BLaER1 treated with 17β-estradiol and CSF1 and Interleukin-3, amounts not matched to agents 10 nM and 100 nM (cell line): ENCODE results near the gene SUPT7L.
A peak's percentile ranks its signal among the peaks of the same experiment; 100 is the strongest.

ENCODE experiments used
- H3K27ac ChIP-seq, 11 experiments: shearing (Covaris generic); formaldehyde crosslinking; 2 replicates each; pipeline ENCODE4 v1.8.1; 2022
- H3K27me3 ChIP-seq, 11 experiments: shearing (Covaris generic); formaldehyde crosslinking; 2 replicates each; pipeline ENCODE4 v1.8.1; 2022
- H3K36me3 ChIP-seq, 11 experiments: shearing (Covaris generic); formaldehyde crosslinking; 2 replicates each; pipeline ENCODE4 v1.8.1; 2022
- H3K4me1 ChIP-seq, 10 experiments: shearing (Covaris generic); formaldehyde crosslinking; 2 replicates each; pipeline ENCODE4 v1.8.1; 2022
- H3K4me2 ChIP-seq, 11 experiments: shearing (Covaris generic); formaldehyde crosslinking; 2 replicates each; pipeline ENCODE4 v1.8.1; 2022
- H3K4me3 ChIP-seq, 10 experiments: shearing (Covaris generic); formaldehyde crosslinking; 2 replicates each; pipeline ENCODE4 v1.8.1; 2022
- H3K9ac ChIP-seq, 11 experiments: shearing (Covaris generic); formaldehyde crosslinking; 2 replicates each; pipeline ENCODE4 v1.8.1; 2022
- H3K9me3 ChIP-seq, 11 experiments: shearing (Covaris generic); formaldehyde crosslinking; replicated peaks in 1 of 11; 2 replicates each; pipeline ENCODE4 v1.8.1; 2022
- H4K20me1 ChIP-seq, 11 experiments: shearing (Covaris generic); formaldehyde crosslinking; 2 replicates each; pipeline ENCODE4 v1.8.1; 2022
- Cebpa-rat ChIP-seq, 11 experiments: shearing (Covaris generic); IDR thresholded peaks; 2 replicates each; pipeline ENCODE4 v1.8.1; 2022

SUPT7L gene, protein sequence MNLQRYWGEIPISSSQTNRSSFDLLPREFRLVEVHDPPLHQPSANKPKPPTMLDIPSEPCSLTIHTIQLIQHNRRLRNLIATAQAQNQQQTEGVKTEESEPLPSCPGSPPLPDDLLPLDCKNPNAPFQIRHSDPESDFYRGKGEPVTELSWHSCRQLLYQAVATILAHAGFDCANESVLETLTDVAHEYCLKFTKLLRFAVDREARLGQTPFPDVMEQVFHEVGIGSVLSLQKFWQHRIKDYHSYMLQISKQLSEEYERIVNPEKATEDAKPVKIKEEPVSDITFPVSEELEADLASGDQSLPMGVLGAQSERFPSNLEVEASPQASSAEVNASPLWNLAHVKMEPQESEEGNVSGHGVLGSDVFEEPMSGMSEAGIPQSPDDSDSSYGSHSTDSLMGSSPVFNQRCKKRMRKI

DNA sequence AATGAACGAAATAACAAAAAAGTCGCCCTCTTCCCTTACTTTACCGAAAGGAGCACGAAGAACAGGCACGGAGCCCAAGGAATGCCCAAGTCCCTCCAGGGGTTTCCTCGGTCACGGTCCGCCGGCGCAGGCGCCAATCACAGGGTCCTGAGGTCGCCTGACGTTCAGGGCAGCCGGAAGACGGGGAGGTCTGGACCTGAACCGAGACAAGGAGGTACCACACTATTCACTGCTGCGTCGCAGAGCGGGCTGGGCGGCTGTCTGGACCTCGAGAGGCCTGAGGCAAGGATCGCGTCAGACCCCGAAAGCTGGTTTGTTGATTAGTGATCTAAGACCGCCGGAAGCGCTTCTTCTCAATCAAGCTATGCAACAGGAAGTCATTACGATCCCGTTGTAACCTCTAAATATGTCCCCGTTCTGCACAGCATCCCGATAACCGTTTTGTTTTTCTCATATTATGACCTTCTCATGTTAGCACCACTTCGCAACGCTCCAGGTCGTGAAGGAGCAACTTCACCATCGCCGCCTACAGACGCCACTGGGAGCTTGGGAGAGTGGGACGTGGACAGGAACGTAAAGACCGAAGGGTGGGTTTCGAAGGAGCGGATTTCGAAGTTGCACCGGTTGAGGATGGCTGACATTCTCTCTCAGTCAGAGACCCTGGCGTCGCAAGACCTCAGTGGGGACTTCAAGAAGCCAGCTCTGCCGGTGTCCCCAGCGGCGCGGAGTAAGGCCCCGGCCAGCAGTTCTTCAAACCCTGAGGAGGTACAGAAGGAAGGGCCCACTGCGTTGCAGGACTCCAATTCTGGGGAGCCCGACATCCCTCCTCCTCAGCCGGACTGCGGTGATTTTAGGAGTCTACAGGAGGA, at the start of gene SUPT7L, which contains the start of gene SLC4A1AP:
Gene SUPT7L, minus strand, starts transcription at position 330 of the 869 bp plus-strand sequence. CDS start 1,422 bp downstream, outside the sequence.
Gene SLC4A1AP, plus strand, starts transcription at position 605 of the 869 bp plus-strand sequence. Its CDS starts 26 bp downstream, at position 631.
- no peak for TF ChIP-seq Cebpa-rat (IDR thresholded peaks at IDR 0.05)

DNA sequence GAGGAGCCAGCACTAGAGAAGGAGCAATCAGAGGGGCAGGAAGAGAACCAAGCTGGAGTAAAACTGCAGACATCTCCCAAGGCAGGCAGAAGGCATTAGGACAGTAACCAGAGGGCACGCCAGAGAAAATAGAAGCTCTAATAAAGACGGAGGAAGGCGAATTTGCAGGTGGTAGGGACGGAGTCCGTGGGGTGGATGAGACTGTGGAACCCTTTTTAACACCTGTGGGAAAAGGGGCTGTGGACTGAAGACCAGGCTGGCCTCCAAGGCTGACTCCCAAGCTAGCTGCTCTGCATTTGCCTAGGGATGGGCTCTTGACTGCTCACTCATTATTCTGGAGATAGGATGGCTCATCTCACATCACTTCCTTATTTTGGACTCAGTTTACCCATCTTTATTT, 49.8 kb upstream of the SUPT7L start:
- H3K4me1 ChIP-seq: peaks cover 31 to 60% (median 50%) of the 10 kb centered on the region in 10 experiments
- peaks cover 0 to 15% (median 12%) of the 10 kb centered on the region in 11 experiments; a peak in 15 of 22 replicates for H3K27me3 ChIP-seq
- no peaks in the 10 kb centered on the region for H4K20me1 ChIP-seq
- no peak for TF ChIP-seq Cebpa-rat (IDR thresholded peaks at IDR 0.05)
- no peak overlapping the region for H3K27ac ChIP-seq
- no peak overlapping the region for H3K9ac ChIP-seq
- H3K4me2 ChIP-seq: peak overlapping the region in 4 of 11 experiments; percentile 12 to 47 (median 32); a peak in 3 of 22 replicates
- no peaks in the 10 kb centered on the region for H3K36me3 ChIP-seq
- H3K4me3 ChIP-seq: no peak overlapping the region
- no peaks in the 10 kb centered on the region for H3K9me3 ChIP-seq

More for the DNA sequence above, at the start of gene SUPT7L, which contains the start of gene SLC4A1AP:
- H3K4me1 ChIP-seq: peaks cover 29 to 74% (median 45%) of the 10 kb centered on the region in 10 experiments
- H3K4me3 ChIP-seq: peak within 1 kb of the TSS; percentile 72 to 93 (median 84)
- peak within 1 kb of the TSS; percentile 79 to 99 (median 97) for H3K4me2 ChIP-seq
- no peaks in the 10 kb centered on the region for H3K9me3 ChIP-seq
- H3K27me3 ChIP-seq: no peaks in the 10 kb centered on the region
- peaks cover 40 to 59% (median 52%) of the 10 kb centered on the region in 11 experiments for H3K36me3 ChIP-seq
- peaks cover 0 to 5% (median 0%) of the 10 kb centered on the region in 11 experiments; a peak in 3 of 22 replicates for H4K20me1 ChIP-seq
- peak within 1 kb of the TSS; percentile 79 to 94 (median 92) for H3K27ac ChIP-seq
- H3K9ac ChIP-seq: peak within 1 kb of the TSS; percentile 78 to 92 (median 89)

DNA sequence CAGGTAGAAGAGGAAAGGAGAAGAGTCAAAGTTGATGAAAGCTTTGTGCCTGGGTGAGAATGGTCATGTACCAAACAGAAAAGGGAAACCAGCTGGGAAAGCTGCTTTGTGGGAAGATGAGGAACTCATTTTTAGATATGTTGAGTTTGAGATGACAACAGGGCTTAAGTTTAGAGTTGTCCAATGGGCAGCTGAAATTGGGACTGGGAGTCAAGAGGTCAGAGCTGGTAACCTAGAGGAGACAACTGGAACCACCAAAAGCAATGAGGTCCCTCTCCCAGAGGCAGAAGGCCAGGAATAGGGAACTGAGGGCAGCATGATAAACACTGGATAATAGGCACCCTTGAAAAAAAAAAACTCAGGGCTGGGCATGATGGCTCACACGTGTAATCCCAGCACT, 49.1 kb upstream of the SUPT7L start:
- H3K9ac ChIP-seq: no peak overlapping the region
- peak overlapping the region in 7 of 11 experiments; percentile 8 to 47 (median 28); a peak in 5 of 22 replicates for H3K4me2 ChIP-seq
- peaks cover 0 to 14% (median 12%) of the 10 kb centered on the region in 11 experiments; a peak in 15 of 22 replicates for H3K27me3 ChIP-seq
- no peak overlapping the region for H3K27ac ChIP-seq
- peaks cover 30 to 54% (median 50%) of the 10 kb centered on the region in 10 experiments for H3K4me1 ChIP-seq
- H3K9me3 ChIP-seq: no peaks in the 10 kb centered on the region
- no peaks in the 10 kb centered on the region for H4K20me1 ChIP-seq
- H3K4me3 ChIP-seq: no peak overlapping the region
- H3K36me3 ChIP-seq: no peaks in the 10 kb centered on the region
- TF ChIP-seq Cebpa-rat (IDR thresholded peaks at IDR 0.05): no peak

DNA sequence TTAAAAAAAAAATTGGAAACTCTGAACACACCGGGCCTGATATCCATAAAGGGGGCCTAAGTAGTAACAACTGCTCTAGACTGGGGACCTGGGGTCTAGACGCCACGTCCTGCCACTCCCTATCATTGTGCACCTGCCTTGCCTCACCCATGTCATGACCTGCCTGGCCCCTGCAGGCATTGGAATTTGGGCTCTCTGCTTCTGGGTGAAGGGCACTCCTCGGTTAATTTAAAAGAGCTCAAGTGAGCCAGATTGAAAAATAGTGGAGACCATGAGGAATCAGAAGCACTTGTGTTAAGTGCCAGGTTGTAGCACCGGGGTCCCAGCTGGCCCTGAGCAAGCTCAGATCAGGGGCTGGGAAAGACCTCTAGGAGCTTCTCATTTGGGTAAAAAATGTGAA, 48.4 kb upstream of the SUPT7L start:
- TF ChIP-seq Cebpa-rat (IDR thresholded peaks at IDR 0.05): no peak
- Histone ChIP-seq H3K9me3 (no peaks in the 10 kb centered on the region), H3K9ac (no peak overlapping the region), H3K27me3 (peaks cover 0 to 13% (median 7%) of the 10 kb centered on the region in 11 experiments; a peak in 14 of 22 replicates), H4K20me1 (no peaks in the 10 kb centered on the region), H3K27ac (no peak overlapping the region), H3K4me3 (no peak overlapping the region), H3K4me2 (peak overlapping the region in 6 of 11 experiments; percentile 8 to 48 (median 28); a peak in 8 of 22 replicates), H3K4me1 (peaks cover 23 to 49% (median 44%) of the 10 kb centered on the region in 10 experiments), H3K36me3 (no peaks in the 10 kb centered on the region)

DNA sequence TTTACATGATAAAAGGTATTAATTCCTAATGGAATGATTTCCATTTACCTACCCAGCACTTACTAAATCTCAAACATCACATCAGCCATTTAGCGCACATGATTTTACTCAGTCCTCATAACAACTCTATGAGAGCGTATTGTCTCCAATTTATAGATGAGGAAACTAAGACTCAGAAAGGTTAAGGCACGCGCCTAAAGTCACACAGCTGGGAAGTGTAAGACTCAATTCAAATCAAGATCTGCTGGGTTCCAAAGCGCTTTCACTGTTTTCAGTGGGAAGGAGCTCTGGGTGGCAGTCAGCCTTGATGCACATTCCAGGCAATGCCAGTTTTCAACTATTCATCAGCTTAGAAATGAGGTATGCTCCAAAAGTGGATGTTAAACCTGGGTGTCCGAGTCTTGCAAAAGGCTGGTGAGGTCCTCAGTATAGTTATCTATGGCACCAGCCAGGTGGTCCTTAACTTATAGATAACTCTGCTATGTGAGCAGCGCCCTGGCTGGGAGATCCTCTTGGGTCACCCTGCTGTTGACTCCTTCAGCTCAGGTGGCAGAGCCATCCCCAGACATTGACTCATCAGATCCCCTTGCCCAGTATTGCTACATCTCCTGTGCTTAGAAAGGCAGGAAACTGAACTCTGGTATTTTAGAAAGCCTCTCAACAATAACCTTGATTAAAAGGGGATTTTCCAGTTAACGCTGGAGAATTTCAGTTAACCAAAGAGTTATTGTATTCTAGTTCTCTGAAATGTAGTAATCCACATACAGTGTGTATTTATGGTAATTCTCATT, 47.4 kb upstream of the SUPT7L start:
- H3K9me3 ChIP-seq: no peaks in the 10 kb centered on the region

DNA sequence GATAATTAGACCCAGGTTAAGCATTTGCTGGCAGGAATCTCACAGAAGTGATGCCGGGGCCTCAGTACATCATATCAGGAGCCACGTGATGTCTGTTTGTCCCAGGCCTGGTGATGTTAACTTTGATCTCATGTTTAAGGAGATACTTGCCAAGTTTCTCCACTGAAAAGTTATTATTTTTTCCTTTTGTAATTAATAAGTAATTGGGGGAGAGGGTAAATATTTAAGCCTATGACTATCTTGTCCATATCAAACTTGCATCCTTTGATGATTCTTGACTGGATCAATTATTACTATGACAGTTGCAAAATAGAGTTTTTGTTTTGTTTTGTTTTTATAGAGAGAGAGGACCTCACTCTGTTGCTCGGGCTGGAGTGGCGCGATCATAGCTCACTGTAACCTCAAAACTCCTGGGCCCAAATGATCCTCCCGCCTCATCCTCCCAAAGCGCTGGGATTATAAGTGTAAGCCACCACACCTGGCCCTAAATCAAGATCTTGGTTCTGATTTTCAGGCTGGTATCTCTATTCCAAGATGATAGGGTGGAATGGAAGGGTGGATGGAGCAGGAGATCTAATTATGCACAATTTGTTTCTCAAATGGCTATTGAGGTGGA, 46.7 kb upstream of the SUPT7L start:
- H3K27me3 ChIP-seq: peaks cover 0 to 1% (median 0%) of the 10 kb centered on the region in 11 experiments; a peak in 1 of 22 replicates
- H3K4me1 ChIP-seq: peaks cover 10 to 51% (median 38%) of the 10 kb centered on the region in 10 experiments
- no peak overlapping the region for H3K4me3 ChIP-seq
- no peak overlapping the region for H3K4me2 ChIP-seq
- no peaks in the 10 kb centered on the region for H4K20me1 ChIP-seq
- no peak overlapping the region for H3K9ac ChIP-seq
- H3K36me3 ChIP-seq: no peaks in the 10 kb centered on the region
- no peaks in the 10 kb centered on the region for H3K9me3 ChIP-seq
- no peak overlapping the region for H3K27ac ChIP-seq
- TF ChIP-seq Cebpa-rat (IDR thresholded peaks at IDR 0.05): no peak

More for the DNA sequence above, 47.4 kb upstream of the SUPT7L start:
- peak overlapping the region in 6 of 11 experiments; percentile 20 to 48 (median 28); a peak in 12 of 22 replicates for H3K4me2 ChIP-seq
- H4K20me1 ChIP-seq: no peaks in the 10 kb centered on the region
- TF ChIP-seq Cebpa-rat (IDR thresholded peaks at IDR 0.05): no peak
- H3K27me3 ChIP-seq: peaks cover 0 to 6% (median 0%) of the 10 kb centered on the region in 11 experiments; a peak in 2 of 22 replicates
- H3K27ac ChIP-seq: no peak overlapping the region
- peaks cover 15 to 48% (median 36%) of the 10 kb centered on the region in 10 experiments for H3K4me1 ChIP-seq
- no peak overlapping the region for H3K4me3 ChIP-seq
- no peak overlapping the region for H3K9ac ChIP-seq
- no peaks in the 10 kb centered on the region for H3K36me3 ChIP-seq

DNA sequence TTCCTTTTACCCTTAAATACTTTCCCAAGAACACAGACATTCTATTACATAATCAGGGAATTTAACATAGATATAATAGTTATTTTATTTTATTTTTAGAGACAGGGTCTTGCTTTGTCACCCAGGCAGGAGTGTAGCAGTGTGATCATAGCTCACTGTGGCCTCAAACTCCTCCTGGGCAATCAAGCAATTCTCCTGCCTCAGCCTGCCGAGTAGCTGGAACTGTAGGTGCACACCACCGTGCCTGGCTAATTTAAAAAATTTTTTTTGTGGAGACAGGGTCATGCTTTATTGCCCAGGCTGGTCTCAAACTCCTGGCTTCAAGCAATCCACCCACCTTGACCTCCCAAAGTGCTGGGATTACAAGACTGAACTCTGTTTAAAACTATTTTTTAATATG, 45.9 kb upstream of the SUPT7L start:
- no peaks in the 10 kb centered on the region for H3K9me3 ChIP-seq
- H3K4me2 ChIP-seq: no peak overlapping the region
- H3K4me1 ChIP-seq: peaks cover 2 to 51% (median 37%) of the 10 kb centered on the region in 10 experiments
- no peak overlapping the region for H3K27ac ChIP-seq
- no peak overlapping the region for H3K9ac ChIP-seq
- TF ChIP-seq Cebpa-rat (IDR thresholded peaks at IDR 0.05): no peak
- no peak overlapping the region for H3K4me3 ChIP-seq
- H3K36me3 ChIP-seq: no peaks in the 10 kb centered on the region
- no peaks in the 10 kb centered on the region for H3K27me3 ChIP-seq
- H4K20me1 ChIP-seq: no peaks in the 10 kb centered on the region

DNA sequence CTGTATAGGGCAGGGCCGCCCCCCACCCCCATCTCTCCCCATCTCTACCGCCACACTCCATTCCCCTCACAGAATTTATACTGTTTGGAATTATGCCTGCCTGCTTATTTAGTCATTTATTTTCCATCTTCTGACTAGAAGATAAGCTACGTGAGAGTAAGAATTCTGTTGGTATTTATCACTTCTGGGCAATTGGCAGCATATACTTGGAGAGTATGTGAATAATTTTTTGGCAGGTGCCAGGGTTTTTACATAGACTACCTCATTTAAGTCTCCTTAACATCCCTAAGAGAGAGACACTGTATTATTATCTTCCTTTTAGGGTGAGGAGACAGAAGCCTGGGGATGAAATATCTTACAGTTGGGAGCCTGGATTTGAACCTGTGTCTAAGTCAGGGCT, 45.3 kb upstream of the SUPT7L start:
- no peak overlapping the region for H3K27ac ChIP-seq
- H3K4me3 ChIP-seq: no peak overlapping the region
- H3K4me1 ChIP-seq: peaks cover 0 to 58% (median 42%) of the 10 kb centered on the region in 10 experiments; a peak in 17 of 20 replicates
- H3K9me3 ChIP-seq: no peaks in the 10 kb centered on the region
- no peak overlapping the region for H3K4me2 ChIP-seq
- no peak overlapping the region for H3K9ac ChIP-seq
- TF ChIP-seq Cebpa-rat (IDR thresholded peaks at IDR 0.05): no peak
- H4K20me1 ChIP-seq: no peaks in the 10 kb centered on the region
- H3K27me3 ChIP-seq: no peaks in the 10 kb centered on the region
- no peaks in the 10 kb centered on the region for H3K36me3 ChIP-seq
